ENCODE results near the gene PKHD1.

The PKHD1 gene

GRCh38 chr6:51792273-51793030, 295.0 kb downstream of the PKHD1 start:
- H3K9me3 ChIP-seq (ENCODE audit: control insufficient read depth, insufficient read depth, low read depth, low read length): 0 out of 2 replicates have a peak, but pooled peaks cover 3% of the 10 kb centered on the region
- H3K4me1 ChIP-seq (ENCODE audit: control insufficient read depth, insufficient read depth, low read length): 0 out of 2 replicates have a peak, but pooled peaks cover 4% of the 10 kb centered on the region
- no peak overlapping the region for H3K9ac ChIP-seq (ENCODE audit: low read length)
- no peaks in the 10 kb centered on the region for H3K36me3 ChIP-seq (ENCODE audit: control insufficient read depth, insufficient read depth, low read length)
- H3K27me3 ChIP-seq (ENCODE audit: control insufficient read depth, insufficient read depth, low read length): no peaks in the 10 kb centered on the region
- no peak overlapping the region for H3K4me3 ChIP-seq (ENCODE audit: low read depth, low read length)
- H3K27ac ChIP-seq (ENCODE audit: low read depth, low read length): no peak overlapping the region

- 0 out of 2 replicates have a peak, but pooled peaks cover 4% of the 10 kb centered on the region for H3K4me1 ChIP-seq (ENCODE audit: control insufficient read depth, insufficient read depth, low read length)
- no peak overlapping the region for H3K4me3 ChIP-seq (ENCODE audit: low read depth, low read length)
- no peak overlapping the region for H3K27ac ChIP-seq (ENCODE audit: low read depth, low read length)
- H3K9ac ChIP-seq (ENCODE audit: low read length): no peak overlapping the region
- H3K27me3 ChIP-seq (ENCODE audit: control insufficient read depth, insufficient read depth, low read length): no peaks in the 10 kb centered on the region
- H3K36me3 ChIP-seq (ENCODE audit: control insufficient read depth, insufficient read depth, low read length): no peaks in the 10 kb centered on the region
- 0 out of 2 replicates have a peak, but pooled peaks cover 1% of the 10 kb centered on the region for H3K9me3 ChIP-seq (ENCODE audit: control insufficient read depth, insufficient read depth, low read depth, low read length)
These were observed 296.5 kb downstream of the PKHD1 start for GRCh38 chr6:51790946-51791345.

GRCh38 chr6:51788121-51788520, 299.3 kb downstream of the PKHD1 start:
- Histone ChIP-seq H3K9ac (ENCODE audit: low read length) (no peak overlapping the region), H3K36me3 (ENCODE audit: control insufficient read depth, insufficient read depth, low read length) (no peaks in the 10 kb centered on the region), H3K27ac (ENCODE audit: low read depth, low read length) (no peak overlapping the region), H3K27me3 (ENCODE audit: control insufficient read depth, insufficient read depth, low read length) (no peaks in the 10 kb centered on the region), H3K4me1 (ENCODE audit: control insufficient read depth, insufficient read depth, low read length) (0 out of 2 replicates have a peak, but pooled peaks cover 4% of the 10 kb centered on the region), H3K9me3 (ENCODE audit: control insufficient read depth, insufficient read depth, low read depth, low read length) (no peaks in the 10 kb centered on the region), H3K4me3 (ENCODE audit: low read depth, low read length) (no peak overlapping the region)

DNA sequence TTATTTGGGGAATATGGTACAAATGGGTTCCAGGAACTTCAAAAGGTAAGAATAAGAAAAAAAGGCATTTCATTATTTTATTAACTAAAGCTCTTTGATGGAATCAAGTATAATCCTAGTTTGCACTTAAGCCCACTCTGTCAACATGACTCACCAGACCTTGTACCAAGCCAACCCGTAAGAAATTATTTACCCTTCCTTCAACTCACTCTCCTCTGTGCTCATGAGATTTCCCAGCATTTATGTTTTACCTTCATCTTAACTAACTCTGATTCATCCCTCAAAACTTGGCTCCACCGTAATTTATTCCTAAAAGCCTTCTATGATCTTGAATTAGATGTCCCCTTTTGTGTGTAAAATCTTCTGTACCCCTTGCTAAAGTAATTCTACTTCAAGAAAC, 308.7 kb downstream of the PKHD1 start:
- H3K27me3 ChIP-seq (ENCODE audit: control insufficient read depth, insufficient read depth, low read length): no peaks in the 10 kb centered on the region
- no peak overlapping the region for H3K4me3 ChIP-seq (ENCODE audit: low read depth, low read length)
- H3K9me3 ChIP-seq (ENCODE audit: control insufficient read depth, insufficient read depth, low read depth, low read length): no peaks in the 10 kb centered on the region
- no peaks in the 10 kb centered on the region for H3K4me1 ChIP-seq (ENCODE audit: control insufficient read depth, insufficient read depth, low read length)
- H3K9ac ChIP-seq (ENCODE audit: low read length): no peak overlapping the region
- no peaks in the 10 kb centered on the region for H3K36me3 ChIP-seq (ENCODE audit: control insufficient read depth, insufficient read depth, low read length)
- no peak overlapping the region for H3K27ac ChIP-seq (ENCODE audit: low read depth, low read length)

DNA sequence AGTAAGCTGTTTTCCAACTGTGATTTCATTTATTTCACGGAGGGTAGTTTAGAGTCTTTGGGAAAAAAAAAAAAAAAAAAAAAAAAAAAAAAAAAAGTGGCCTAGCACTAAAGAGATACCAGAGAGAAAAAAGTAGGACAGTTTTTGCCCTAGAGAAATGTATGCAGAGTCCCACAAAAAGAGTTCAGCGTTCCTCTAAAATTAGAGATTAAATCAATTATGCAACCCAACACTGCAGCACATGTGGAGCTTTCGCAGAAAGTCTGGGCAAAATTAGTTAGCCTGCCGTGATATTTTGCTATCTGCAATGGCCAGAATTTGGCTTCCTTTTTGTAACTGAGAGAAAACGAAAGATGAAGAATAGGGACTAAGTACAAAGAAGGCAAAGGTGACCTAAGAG, 309.8 kb downstream of the PKHD1 start:
- no peaks in the 10 kb centered on the region for H3K36me3 ChIP-seq (ENCODE audit: control insufficient read depth, insufficient read depth, low read length)
- H3K27me3 ChIP-seq (ENCODE audit: control insufficient read depth, insufficient read depth, low read length): no peaks in the 10 kb centered on the region
- H3K4me1 ChIP-seq (ENCODE audit: control insufficient read depth, insufficient read depth, low read length): no peaks in the 10 kb centered on the region
- H3K27ac ChIP-seq (ENCODE audit: low read depth, low read length): no peak overlapping the region
- H3K9me3 ChIP-seq (ENCODE audit: control insufficient read depth, insufficient read depth, low read depth, low read length): no peaks in the 10 kb centered on the region
- H3K4me3 ChIP-seq (ENCODE audit: low read depth, low read length): no peak overlapping the region
- H3K9ac ChIP-seq (ENCODE audit: low read length): no peak overlapping the region

- Histone ChIP-seq H3K27me3 (ENCODE audit: control insufficient read depth, insufficient read depth, low read length) (no peaks in the 10 kb centered on the region), H3K4me3 (ENCODE audit: low read depth, low read length) (no peak overlapping the region), H3K4me1 (ENCODE audit: control insufficient read depth, insufficient read depth, low read length) (no peaks in the 10 kb centered on the region), H3K27ac (ENCODE audit: low read depth, low read length) (no peak overlapping the region), H3K9me3 (ENCODE audit: control insufficient read depth, insufficient read depth, low read depth, low read length) (no peaks in the 10 kb centered on the region), H3K36me3 (ENCODE audit: control insufficient read depth, insufficient read depth, low read length) (no peaks in the 10 kb centered on the region), H3K9ac (ENCODE audit: low read length) (no peak overlapping the region)
These were observed 311.2 kb downstream of the PKHD1 start for GRCh38 chr6:51775942-51776860.

DNA sequence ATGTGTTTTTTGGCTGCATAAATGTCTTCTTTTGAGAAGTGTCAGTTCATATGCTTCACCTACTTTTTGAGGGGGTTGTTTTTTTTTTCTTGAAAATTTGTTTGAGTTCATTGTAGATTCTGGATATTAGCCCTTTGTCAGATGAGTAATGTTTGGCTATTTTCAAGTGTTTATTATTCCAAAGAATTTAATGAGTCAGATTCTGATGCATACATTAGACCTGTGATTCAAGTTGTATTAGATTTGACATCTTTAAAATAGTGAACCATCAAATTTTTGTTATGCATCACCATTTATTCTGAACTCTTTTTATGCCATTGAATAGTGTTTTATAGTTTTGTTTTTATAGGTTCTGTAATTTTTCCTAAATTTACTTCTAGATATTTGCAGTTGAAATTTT, 319.3 kb downstream of the PKHD1 start:
- Histone ChIP-seq H3K36me3 (ENCODE audit: control insufficient read depth, insufficient read depth, low read length) (no peaks in the 10 kb centered on the region), H3K9ac (ENCODE audit: low read length) (no peak overlapping the region), H3K9me3 (ENCODE audit: control insufficient read depth, insufficient read depth, low read depth, low read length) (0 out of 2 replicates have a peak, but pooled peaks cover 5% of the 10 kb centered on the region), H3K4me1 (ENCODE audit: control insufficient read depth, insufficient read depth, low read length) (no peaks in the 10 kb centered on the region), H3K27ac (ENCODE audit: low read depth, low read length) (no peak overlapping the region), H3K27me3 (ENCODE audit: control insufficient read depth, insufficient read depth, low read length) (no peaks in the 10 kb centered on the region), H3K4me3 (ENCODE audit: low read depth, low read length) (no peak overlapping the region)

DNA sequence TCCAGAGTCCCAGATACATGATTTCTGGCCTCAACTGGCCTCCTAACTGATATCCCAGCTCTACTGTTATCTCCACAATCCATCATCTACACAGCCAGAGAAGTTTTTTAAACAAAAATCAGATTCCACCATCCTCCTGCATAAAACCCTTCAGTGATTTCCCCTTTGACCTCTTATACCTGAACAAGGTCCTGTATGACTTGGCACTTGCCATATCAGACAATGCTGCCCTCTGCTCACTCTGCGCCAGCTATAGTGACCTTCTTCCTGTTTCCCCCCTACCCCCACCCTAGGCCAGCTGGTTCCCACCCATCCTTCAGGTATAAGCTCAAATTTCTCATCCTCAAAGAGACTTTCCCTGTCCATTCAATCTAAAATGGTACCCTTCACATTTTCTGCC, 322.2 kb downstream of the PKHD1 start:
- H3K4me1 ChIP-seq (ENCODE audit: control insufficient read depth, insufficient read depth, low read length): no peaks in the 10 kb centered on the region
- no peaks in the 10 kb centered on the region for H3K36me3 ChIP-seq (ENCODE audit: control insufficient read depth, insufficient read depth, low read length)
- 0 out of 2 replicates have a peak, but pooled peaks cover 5% of the 10 kb centered on the region for H3K9me3 ChIP-seq (ENCODE audit: control insufficient read depth, insufficient read depth, low read depth, low read length)
- no peak overlapping the region for H3K4me3 ChIP-seq (ENCODE audit: low read depth, low read length)
- H3K27me3 ChIP-seq (ENCODE audit: control insufficient read depth, insufficient read depth, low read length): no peaks in the 10 kb centered on the region
- no peak overlapping the region for H3K9ac ChIP-seq (ENCODE audit: low read length)
- H3K27ac ChIP-seq (ENCODE audit: low read depth, low read length): no peak overlapping the region

DNA sequence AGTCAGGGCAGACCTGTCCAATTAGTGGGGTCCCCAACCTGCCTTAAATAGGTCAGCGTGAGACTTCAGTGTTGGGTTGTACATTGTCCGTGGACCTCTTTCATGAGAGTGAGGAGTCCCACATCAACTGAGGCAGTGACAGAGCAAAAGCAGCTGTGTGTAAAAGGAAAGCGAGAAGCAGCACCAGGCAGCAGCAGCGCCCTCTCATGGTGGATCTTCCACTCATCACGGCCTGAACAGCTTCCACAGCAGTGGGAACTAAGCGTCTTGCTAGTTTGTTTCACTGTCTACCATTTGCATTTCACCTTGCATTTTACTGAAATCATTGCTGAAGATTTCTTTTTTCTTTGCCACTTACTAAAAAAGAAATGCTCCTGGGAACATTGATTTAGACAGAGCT, 333.8 kb downstream of the PKHD1 start:
- no peaks in the 10 kb centered on the region for H3K27me3 ChIP-seq (ENCODE audit: control insufficient read depth, insufficient read depth, low read length)
- H3K27ac ChIP-seq (ENCODE audit: low read depth, low read length): no peak overlapping the region
- H3K9me3 ChIP-seq (ENCODE audit: control insufficient read depth, insufficient read depth, low read depth, low read length): no peaks in the 10 kb centered on the region
- H3K9ac ChIP-seq (ENCODE audit: low read length): no peak overlapping the region
- no peaks in the 10 kb centered on the region for H3K4me1 ChIP-seq (ENCODE audit: control insufficient read depth, insufficient read depth, low read length)
- no peak overlapping the region for H3K4me3 ChIP-seq (ENCODE audit: low read depth, low read length)
- no peaks in the 10 kb centered on the region for H3K36me3 ChIP-seq (ENCODE audit: control insufficient read depth, insufficient read depth, low read length)

DNA sequence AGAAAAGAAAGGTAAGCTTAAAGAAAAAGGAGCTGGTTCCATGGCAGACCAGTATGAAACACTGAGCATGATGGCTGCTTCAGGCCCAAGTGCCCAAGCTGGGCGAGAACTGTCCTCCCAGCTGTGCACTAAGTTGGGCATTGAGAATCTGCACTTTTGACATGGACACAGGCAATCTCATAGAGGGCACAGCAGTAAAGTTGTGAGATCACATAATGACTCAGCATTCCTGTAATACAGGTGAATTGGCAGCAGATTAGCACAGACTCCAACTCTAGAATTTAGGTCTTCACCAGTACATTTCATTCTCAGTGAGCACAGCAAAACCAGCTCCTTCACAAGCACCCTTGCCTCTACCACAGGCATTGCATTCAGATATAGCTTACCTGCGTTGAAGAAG, 343.4 kb downstream of the PKHD1 start:
- Histone ChIP-seq H3K27me3 (ENCODE audit: control insufficient read depth, insufficient read depth, low read length) (no peaks in the 10 kb centered on the region), H3K4me1 (ENCODE audit: control insufficient read depth, insufficient read depth, low read length) (peaks cover 7% of the 10 kb centered on the region), H3K9ac (ENCODE audit: low read length) (no peak overlapping the region), H3K9me3 (ENCODE audit: control insufficient read depth, insufficient read depth, low read depth, low read length) (no peaks in the 10 kb centered on the region), H3K27ac (ENCODE audit: low read depth, low read length) (no peak overlapping the region), H3K36me3 (ENCODE audit: control insufficient read depth, insufficient read depth, low read length) (no peaks in the 10 kb centered on the region), H3K4me3 (ENCODE audit: low read depth, low read length) (no peak overlapping the region)

DNA sequence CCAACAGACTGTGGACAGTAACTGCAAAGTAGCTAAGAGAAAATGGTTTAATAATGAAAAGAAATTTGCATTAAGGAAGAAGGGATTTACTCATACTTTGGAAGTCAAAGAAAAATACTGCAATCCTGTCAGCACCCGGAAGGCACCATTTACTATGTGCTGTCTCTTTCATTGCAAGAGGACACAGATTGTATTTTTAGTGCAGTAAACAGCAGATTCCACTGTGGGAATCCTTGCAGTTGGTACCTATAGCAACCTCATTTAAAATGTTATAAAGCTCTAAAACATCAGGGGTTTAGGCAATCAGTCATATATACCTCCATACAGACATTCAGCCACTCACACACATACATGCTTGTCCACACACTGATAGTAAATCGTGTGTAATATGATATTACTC, 346.8 kb downstream of the PKHD1 start:
- no peak overlapping the region for H3K4me3 ChIP-seq (ENCODE audit: low read depth, low read length)

More for the DNA sequence above, 346.8 kb downstream of the PKHD1 start:
- Histone ChIP-seq H3K27ac (ENCODE audit: low read depth, low read length) (no peak overlapping the region), H3K9ac (ENCODE audit: low read length) (no peak overlapping the region), H3K36me3 (ENCODE audit: control insufficient read depth, insufficient read depth, low read length) (no peaks in the 10 kb centered on the region), H3K27me3 (ENCODE audit: control insufficient read depth, insufficient read depth, low read length) (no peaks in the 10 kb centered on the region), H3K4me1 (ENCODE audit: control insufficient read depth, insufficient read depth, low read length) (peaks cover 7% of the 10 kb centered on the region), H3K9me3 (ENCODE audit: control insufficient read depth, insufficient read depth, low read depth, low read length) (no peaks in the 10 kb centered on the region)

Data from HUES6 (cell line).